H9 (cell line): ENCODE data around the gene FZD10. TPM values are rescaled to one million over a fixed set of nuclear protein-coding genes. Genes with fewer than 3 reads are reported as not detected.

ENCODE experiments used
- DNase-seq: peaks from one replicate; pipeline ENCODE4 v3.0.0-alpha.2; 2017
- H2AFZ ChIP-seq: one replicate; pipeline ENCODE4 v1.6.1; 2013; ENCODE audit warnings: mild to moderate bottlenecking, low read length, control low read depth, moderate library complexity
- H2AK5ac ChIP-seq: 2 replicates; pipeline ENCODE4 v1.6.1; 2013; ENCODE audit warnings: low read length, control low read depth, mixed read lengths; ENCODE audit not compliant: insufficient read length
- H2BK120ac ChIP-seq: one replicate; pipeline ENCODE4 v1.6.1; 2013; ENCODE audit warnings: low read depth, mild to moderate bottlenecking, low read length, control low read depth, inconsistent platforms; ENCODE audit not compliant: poor library complexity, severe bottlenecking
- H2BK12ac ChIP-seq: 2 replicates; pipeline ENCODE4 v1.6.1; 2013; ENCODE audit warnings: low read length, control low read depth, mixed read lengths, low read depth; ENCODE audit not compliant: insufficient read length
- H2BK15ac ChIP-seq: 2 replicates; pipeline ENCODE4 v1.6.1; 2013; ENCODE audit warnings: low read depth, low read length, control low read depth
- H2BK20ac ChIP-seq: one replicate; pipeline ENCODE4 v1.6.1; 2013; ENCODE audit warnings: low read depth, mild to moderate bottlenecking, low read length, control low read depth, inconsistent platforms; ENCODE audit not compliant: poor library complexity, severe bottlenecking
- H2BK5ac ChIP-seq: 2 replicates; pipeline ENCODE4 v1.6.1; 2013; ENCODE audit warnings: low read length, control low read depth, mixed read lengths; ENCODE audit not compliant: insufficient read length
- H3K14ac ChIP-seq: 2 replicates; pipeline ENCODE4 v1.6.1; 2013; ENCODE audit warnings: low read length, control low read depth; ENCODE audit not compliant: insufficient read depth
- H3K18ac ChIP-seq: 2 replicates; pipeline ENCODE4 v1.6.1; 2013; ENCODE audit warnings: low read depth, mild to moderate bottlenecking, mixed read lengths, low read length, control low read depth; ENCODE audit not compliant: insufficient read length
- H3K23ac ChIP-seq: 2 replicates; pipeline ENCODE4 v1.6.1; 2013; ENCODE audit warnings: low read length, control low read depth, mixed read lengths, low read depth; ENCODE audit not compliant: insufficient read length
- H3K23me2 ChIP-seq: 2 replicates; pipeline ENCODE4 v1.6.1; 2013; ENCODE audit warnings: low read depth, mild to moderate bottlenecking, mixed read lengths, low read length, control low read depth; ENCODE audit not compliant: insufficient read length, poor library complexity, severe bottlenecking
- H3K27ac ChIP-seq: 2 replicates; pipeline ENCODE4 v1.5.1; 2013; ENCODE audit warnings: low read length, control low read depth, mixed read lengths, low read depth; ENCODE audit not compliant: insufficient read length
- H3K27me3 ChIP-seq: 2 replicates; pipeline ENCODE4 v1.6.1; 2013; ENCODE audit warnings: low read length, control low read depth, inconsistent platforms; ENCODE audit not compliant: insufficient read depth
- H3K4ac ChIP-seq: 2 replicates; pipeline ENCODE4 v1.6.1; 2013; ENCODE audit warnings: low read depth, mild to moderate bottlenecking, control low read depth, inconsistent platforms, low read length, moderate library complexity
- H3K4me1 ChIP-seq: 2 replicates; pipeline ENCODE4 v1.6.1; 2013; ENCODE audit warnings: low read length, control low read depth, inconsistent platforms; ENCODE audit not compliant: insufficient read depth
- H3K4me2 ChIP-seq: 2 replicates; pipeline ENCODE4 v1.6.1; 2013; ENCODE audit warnings: low read length, control low read depth, mixed read lengths; ENCODE audit not compliant: insufficient read length, insufficient read depth
- H3K56ac ChIP-seq: 2 replicates; pipeline ENCODE4 v1.6.1; 2013; ENCODE audit warnings: low read depth, mild to moderate bottlenecking, mixed read lengths, low read length, control low read depth; ENCODE audit not compliant: insufficient read length
- H3K79me1 ChIP-seq: 2 replicates; pipeline ENCODE4 v1.6.1; 2013; ENCODE audit warnings: low read depth, mild to moderate bottlenecking, moderate library complexity, low read length, control low read depth, inconsistent platforms; ENCODE audit not compliant: insufficient read depth, poor library complexity, severe bottlenecking
- H3K79me2 ChIP-seq: 2 replicates; pipeline ENCODE4 v1.6.1; 2013; ENCODE audit warnings: low read length, control low read depth, inconsistent platforms; ENCODE audit not compliant: insufficient read depth
- H3K9ac ChIP-seq: 2 replicates; pipeline ENCODE4 v1.6.1; 2013; ENCODE audit warnings: low read length, control low read depth, mixed read lengths; ENCODE audit not compliant: insufficient read length; ENCODE audit errors: extremely low read depth
- H3K9me3 ChIP-seq: one replicate; pipeline ENCODE4 v1.6.1; 2013; ENCODE audit warnings: low read depth, low read length, inconsistent platforms; ENCODE audit not compliant: control insufficient read depth
- H3T11ph ChIP-seq: one replicate; pipeline ENCODE4 v1.6.1; 2013; ENCODE audit warnings: mild to moderate bottlenecking, low read length, control low read depth, inconsistent platforms
- H4K20me1 ChIP-seq: one replicate; pipeline ENCODE4 v1.6.1; 2013; ENCODE audit not compliant: control insufficient read depth, insufficient read length, insufficient read depth
- H4K5ac ChIP-seq: 2 replicates; pipeline ENCODE4 v1.6.1; 2013; ENCODE audit warnings: low read depth, mild to moderate bottlenecking, mixed read lengths, low read length, control low read depth; ENCODE audit not compliant: insufficient read length
- H4K8ac ChIP-seq: replicated peaks from 2 replicates; pipeline ENCODE4 v1.6.1; 2013; ENCODE audit warnings: low read length, control low read depth, mixed read lengths, low read depth; ENCODE audit not compliant: insufficient read length
- H4K91ac ChIP-seq: 2 replicates; pipeline ENCODE4 v1.6.1; 2013; ENCODE audit warnings: low read depth, mild to moderate bottlenecking, moderate library complexity, mixed read lengths, low read length, control low read depth; ENCODE audit not compliant: insufficient read length
- H3K27ac Mint-ChIP-seq, 3 experiments: 2 replicates in 2 of 3; 3 replicates in 1 of 3; pipeline ENCODE4 v1.8.0; 2020 to 2021; ENCODE audit warnings: mixed read lengths in 3 of 3, mild to moderate bottlenecking in 1 of 3, moderate library complexity in 1 of 3
- H3K27me3 Mint-ChIP-seq: 2 replicates; pipeline ENCODE4 v1.8.0; 2021; ENCODE audit warnings: low read depth, mild to moderate bottlenecking, moderate library complexity, mixed read lengths
- H3K36me3 Mint-ChIP-seq, 3 experiments: 2 replicates in 2 of 3; 3 replicates in 1 of 3; pipeline ENCODE4 v1.8.0; 2020 to 2021; ENCODE audit warnings: low read depth in 3 of 3, mixed read lengths in 3 of 3; ENCODE audit not compliant: insufficient read depth in 1 of 3
- H3K4me1 Mint-ChIP-seq, 2 experiments: 2 replicates each; pipeline ENCODE4 v1.8.0; 2020; ENCODE audit warnings: mixed read lengths in 2 of 2
- H3K4me3 Mint-ChIP-seq, 2 experiments: 2 replicates in 1 of 2; 3 replicates in 1 of 2; pipeline ENCODE4 v1.8.0; 2020 to 2021; ENCODE audit warnings: mild to moderate bottlenecking in 2 of 2, mixed read lengths in 2 of 2, moderate library complexity in 1 of 2
- H3K9me3 Mint-ChIP-seq, 2 experiments: 2 replicates in 1 of 2; 3 replicates in 1 of 2; pipeline ENCODE4 v1.8.0; 2020; ENCODE audit warnings: mild to moderate bottlenecking in 2 of 2, mixed read lengths in 2 of 2, moderate library complexity in 1 of 2
- CTCF ChIP-seq: fragments of 200-600 bp; sonication (generic); conservative IDR thresholded peaks from 3 replicates; pipeline ENCODE4 v1.8.0; 2021; ENCODE audit warnings: antibody characterized with exemption, mild to moderate bottlenecking
- WGBS: extraction: QIAGEN DNeasy Blood & Tissue Kit; methylation state at CpG from one replicate; pipeline ENCODE4 v1.1.7; 2013; ENCODE audit warnings: missing lambda C conversion rate, low lambda C conversion rate, mixed read lengths; ENCODE audit not compliant: insufficient read length; ENCODE audit errors: extremely low coverage; 5-methylcytosine and 5-hydroxymethylcytosine counted together
- total RNA-seq: library from RNA; stranded (reverse); gene quantifications from 2 replicates; pipeline ENCODE4 v1.2.1, GENCODE V29; 2021

FZD10 gene
- total RNA-seq, 1 experiment from 2014 or later: 1.0 TPM

DNA sequence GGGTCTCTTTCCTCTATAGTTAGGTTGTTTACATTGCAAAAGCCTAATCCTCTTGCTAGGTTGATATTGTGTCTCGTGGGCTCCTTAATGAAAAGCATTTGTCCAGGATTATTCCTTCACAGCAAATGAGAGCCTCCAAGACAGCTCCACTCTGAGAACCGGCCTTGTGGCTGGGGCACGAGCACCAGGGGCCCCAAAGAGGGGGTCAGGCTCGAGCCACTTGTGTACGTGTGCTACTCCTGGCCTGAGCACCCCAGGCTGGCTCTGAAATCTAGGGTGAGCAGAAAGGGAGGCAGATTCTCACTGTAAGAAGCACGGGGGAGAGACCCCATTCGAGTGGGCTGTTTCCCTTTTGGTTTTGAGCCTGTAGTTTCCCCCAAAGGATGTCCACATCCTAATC, 45.0 kb upstream of the FZD10 start:
- H4K5ac ChIP-seq: no peak overlapping the region
- H3K23me2 ChIP-seq: no peaks in the 10 kb centered on the region
- no peak overlapping the region for H2BK20ac ChIP-seq
- peaks cover 7 to 23% of the 10 kb centered on the region in 2 experiments; a peak in 3 of 4 replicates for H3K4me1 Mint-ChIP-seq
- no peaks in the 10 kb centered on the region for H3K79me1 ChIP-seq
- H3K27me3 ChIP-seq: no peaks in the 10 kb centered on the region
- H2BK12ac ChIP-seq: no peak overlapping the region
- no peak overlapping the region for H3K18ac ChIP-seq
- H2AFZ ChIP-seq: no peak overlapping the region
- H2BK120ac ChIP-seq: no peak overlapping the region
- no peaks in the 10 kb centered on the region for H4K20me1 ChIP-seq
- H3T11ph ChIP-seq: no peak overlapping the region
- H3K27ac Mint-ChIP-seq: no peak overlapping the region
- no peak overlapping the region for H3K27ac ChIP-seq
- H3K9me3 Mint-ChIP-seq: no peaks in the 10 kb centered on the region
- H3K14ac ChIP-seq: no peak overlapping the region
- H3K9me3 ChIP-seq: no peaks in the 10 kb centered on the region
- no peak overlapping the region for H3K23ac ChIP-seq
- H3K9ac ChIP-seq: no peak overlapping the region
- TF ChIP-seq CTCF: no peak
- H3K27me3 Mint-ChIP-seq: peaks cover 79% of the 10 kb centered on the region
- no CpG with 5 or more reads among the region's 7 CpGs for WGBS
- no peak overlapping the region for H2BK5ac ChIP-seq
- no peak overlapping the region for H2BK15ac ChIP-seq
- no peak overlapping the region for H3K56ac ChIP-seq
- no peaks in the 10 kb centered on the region for H3K36me3 Mint-ChIP-seq
- no peak overlapping the region for H4K91ac ChIP-seq
- no peaks in the 10 kb centered on the region for H3K79me2 ChIP-seq
- no peak for DNase-seq
- no peak overlapping the region for H2AK5ac ChIP-seq
- H3K4me2 ChIP-seq: no peak overlapping the region
- H3K4me3 Mint-ChIP-seq: no peak overlapping the region
- H3K4me1 ChIP-seq: no peaks in the 10 kb centered on the region
- H3K4ac ChIP-seq: no peak overlapping the region
- no peak overlapping the region for H4K8ac ChIP-seq
